ENCODE results near the gene CNN1. TPM values are rescaled to one million over a fixed set of nuclear protein-coding genes. Genes with fewer than 3 reads are reported as not detected.

CNN1 gene
- 25.1 TPM for polyA plus RNA-seq (2013, experiment 1 of 2)
- 26.5 TPM for polyA plus RNA-seq (2013, experiment 2 of 2)

GRCh38 chr19:11538232-11539036 lies at the start of gene CNN1:
Gene CNN1 (plus strand): TSS chr19:11538851. CDS start chr19:11538928, 77 bp downstream.
- Histone ChIP-seq H3K27ac (ENCODE audit: low read length, poor library complexity, severe bottlenecking) (peak within 1 kb of the TSS; percentile 48), H3K23ac (ENCODE audit: low read length in 2 of 2) (no peak within 1 kb of the TSS), H2BK5ac (ENCODE audit: low read depth, low read length, poor library complexity, severe bottlenecking) (no peak within 1 kb of the TSS), H2AFZ (ENCODE audit: low read depth, low read length) (peak within 1 kb of the TSS; percentile 78), H3K27me3 (ENCODE audit: control insufficient read depth in 1 of 2, insufficient read depth in 1 of 2, low read length in 2 of 2) (peaks cover 0 to 8% of the 10 kb centered on the region in 2 experiments), H3K4ac (ENCODE audit: low read depth in 1 of 2, low read length in 2 of 2) (peak within 1 kb of the TSS; percentile 40 to 75), H3K79me1 (replicated peaks; ENCODE audit: low read length, poor library complexity, severe bottlenecking) (peaks cover 4% of the 10 kb centered on the region), H3K14ac (ENCODE audit: low read length in 2 of 2) (no peak within 1 kb of the TSS), H3K4me2 (ENCODE audit: low read length, poor library complexity, severe bottlenecking) (peak within 1 kb of the TSS; percentile 79), H3K4me3 (ENCODE audit: insufficient read depth in 1 of 2, low read depth in 1 of 2, low read length in 2 of 2) (peak within 1 kb of the TSS; percentile 39 to 43), H3K9me3 (ENCODE audit: control insufficient read depth, low read length) (no peaks in the 10 kb centered on the region), H4K91ac (ENCODE audit: low read length) (peak within 1 kb of the TSS; percentile 91), H3K9ac (ENCODE audit: low read length) (peak within 1 kb of the TSS; percentile 47), H2AK5ac (ENCODE audit: low read length, severe bottlenecking) (peak within 1 kb of the TSS; percentile 40), H2BK120ac (ENCODE audit: low read depth, low read length) (peak within 1 kb of the TSS; percentile 71), H4K8ac (ENCODE audit: low read length) (peak within 1 kb of the TSS; percentile 96), H2BK15ac (ENCODE audit: low read depth, poor library complexity, severe bottlenecking) (peak within 1 kb of the TSS; percentile 84), H2BK12ac (ENCODE audit: low read length in 2 of 2) (peak within 1 kb of the TSS; percentile 71 to 83), H3K18ac (ENCODE audit: low read depth in 1 of 2, low read length in 2 of 2) (peak within 1 kb of the TSS; percentile 72 to 86), H3K36me3 (ENCODE audit: control insufficient read depth in 1 of 2, insufficient read depth in 2 of 2, low read depth in 1 of 2, low read length in 2 of 2) (no peaks in the 10 kb centered on the region), H3K4me1 (ENCODE audit: control insufficient read depth, insufficient read depth, low read depth, low read length) (peaks cover 37% of the 10 kb centered on the region)
- 22% methylated on average over 19 of the region's 21 CpGs for WGBS
- DNase-seq, result peak; percentile 94

GRCh38 chr19:11489378-11489777 lies 49.3 kb upstream of the CNN1 start:
- Histone ChIP-seq H3K27me3 (ENCODE audit: control insufficient read depth in 1 of 2, insufficient read depth in 1 of 2, low read length in 2 of 2) (no peaks in the 10 kb centered on the region), H3K9ac (ENCODE audit: low read length) (no peak overlapping the region), H2AK5ac (ENCODE audit: low read length, severe bottlenecking) (no peak overlapping the region), H4K8ac (ENCODE audit: low read length) (no peak overlapping the region), H4K91ac (ENCODE audit: low read length) (no peak overlapping the region), H3K9me3 (ENCODE audit: control insufficient read depth, low read length) (no peaks in the 10 kb centered on the region), H3K4me2 (ENCODE audit: low read length, poor library complexity, severe bottlenecking) (no peak overlapping the region), H3K18ac (ENCODE audit: low read depth in 1 of 2, low read length in 2 of 2) (no peak overlapping the region), H2AFZ (ENCODE audit: low read depth, low read length) (no peak overlapping the region), H2BK12ac (ENCODE audit: low read length in 2 of 2) (no peak overlapping the region), H3K79me1 (replicated peaks; ENCODE audit: low read length, poor library complexity, severe bottlenecking) (peaks cover 2% of the 10 kb centered on the region), H3K27ac (ENCODE audit: low read length, poor library complexity, severe bottlenecking) (no peak overlapping the region), H3K23ac (ENCODE audit: low read length in 2 of 2) (no peak overlapping the region), H3K36me3 (ENCODE audit: control insufficient read depth in 1 of 2, insufficient read depth in 2 of 2, low read depth in 1 of 2, low read length in 2 of 2) (peaks cover 1 to 48% of the 10 kb centered on the region in 2 experiments), H2BK5ac (ENCODE audit: low read depth, low read length, poor library complexity, severe bottlenecking) (no peak overlapping the region), H3K4ac (ENCODE audit: low read depth in 1 of 2, low read length in 2 of 2) (no peak overlapping the region), H2BK120ac (ENCODE audit: low read depth, low read length) (no peak overlapping the region), H3K14ac (ENCODE audit: low read length in 2 of 2) (no peak overlapping the region), H3K4me1 (ENCODE audit: control insufficient read depth, insufficient read depth, low read depth, low read length) (no peaks in the 10 kb centered on the region), H2BK15ac (ENCODE audit: low read depth, poor library complexity, severe bottlenecking) (no peak overlapping the region), H3K4me3 (ENCODE audit: insufficient read depth in 1 of 2, low read depth in 1 of 2, low read length in 2 of 2) (no peak overlapping the region)
- WGBS, result 90% methylated on average over 7 of the region's 7 CpGs
- DNase-seq, result no peak

- Histone ChIP-seq H3K4ac (ENCODE audit: low read depth in 1 of 2, low read length in 2 of 2) (no peak overlapping the region), H2BK15ac (ENCODE audit: low read depth, poor library complexity, severe bottlenecking) (no peak overlapping the region)
- 96% methylated on average over 21 of the region's 27 CpGs for WGBS
Observed at GRCh38 chr19:11494634-11495285, 43.9 kb upstream of the CNN1 start.

GRCh38 chr19:11495481-11495880 lies 43.2 kb upstream of the CNN1 start:
- H3K27me3 ChIP-seq (ENCODE audit: control insufficient read depth in 1 of 2, insufficient read depth in 1 of 2, low read length in 2 of 2), result no peaks in the 10 kb centered on the region
- H4K8ac ChIP-seq (ENCODE audit: low read length), result no peak overlapping the region
- no peak overlapping the region for H3K9ac ChIP-seq (ENCODE audit: low read length)
- no peak overlapping the region for H3K18ac ChIP-seq (ENCODE audit: low read depth in 1 of 2, low read length in 2 of 2)
- no peak overlapping the region for H2BK5ac ChIP-seq (ENCODE audit: low read depth, low read length, poor library complexity, severe bottlenecking)
- H4K91ac ChIP-seq (ENCODE audit: low read length), result no peak overlapping the region
- no peak overlapping the region for H3K4me2 ChIP-seq (ENCODE audit: low read length, poor library complexity, severe bottlenecking)
- no peak overlapping the region for H2AK5ac ChIP-seq (ENCODE audit: low read length, severe bottlenecking)
- H2AFZ ChIP-seq (ENCODE audit: low read depth, low read length), result no peak overlapping the region
- H2BK12ac ChIP-seq (ENCODE audit: low read length in 2 of 2), result no peak overlapping the region
- peaks cover 5% of the 10 kb centered on the region for H3K4me1 ChIP-seq (ENCODE audit: control insufficient read depth, insufficient read depth, low read depth, low read length)
- H3K14ac ChIP-seq (ENCODE audit: low read length in 2 of 2), result no peak overlapping the region
- 94% methylated on average over 10 of the region's 10 CpGs for WGBS
- no peak overlapping the region for H2BK15ac ChIP-seq (ENCODE audit: low read depth, poor library complexity, severe bottlenecking)
- H3K9me3 ChIP-seq (ENCODE audit: control insufficient read depth, low read length), result no peaks in the 10 kb centered on the region
- peaks cover 13% of the 10 kb centered on the region for H3K79me1 ChIP-seq (replicated peaks; ENCODE audit: low read length, poor library complexity, severe bottlenecking)
- peaks cover 11 to 63% of the 10 kb centered on the region in 2 experiments for H3K36me3 ChIP-seq (ENCODE audit: control insufficient read depth in 1 of 2, insufficient read depth in 2 of 2, low read depth in 1 of 2, low read length in 2 of 2)
- H3K4me3 ChIP-seq (ENCODE audit: insufficient read depth in 1 of 2, low read depth in 1 of 2, low read length in 2 of 2), result no peak overlapping the region
- H3K27ac ChIP-seq (ENCODE audit: low read length, poor library complexity, severe bottlenecking), result no peak overlapping the region
- no peak overlapping the region for H2BK120ac ChIP-seq (ENCODE audit: low read depth, low read length)
- no peak overlapping the region for H3K23ac ChIP-seq (ENCODE audit: low read length in 2 of 2)
- no peak overlapping the region for H3K4ac ChIP-seq (ENCODE audit: low read depth in 1 of 2, low read length in 2 of 2)
- no peak for DNase-seq

More at GRCh38 chr19:11494634-11495285, 43.9 kb upstream of the CNN1 start:
- H3K79me1 ChIP-seq (replicated peaks; ENCODE audit: low read length, poor library complexity, severe bottlenecking), result peaks cover 11% of the 10 kb centered on the region
- H2BK5ac ChIP-seq (ENCODE audit: low read depth, low read length, poor library complexity, severe bottlenecking), result no peak overlapping the region
- no peak overlapping the region for H3K18ac ChIP-seq (ENCODE audit: low read depth in 1 of 2, low read length in 2 of 2)
- H3K4me1 ChIP-seq (ENCODE audit: control insufficient read depth, insufficient read depth, low read depth, low read length), result peaks cover 5% of the 10 kb centered on the region
- H4K91ac ChIP-seq (ENCODE audit: low read length), result no peak overlapping the region
- no peak overlapping the region for H3K9ac ChIP-seq (ENCODE audit: low read length)
- no peak overlapping the region for H2AFZ ChIP-seq (ENCODE audit: low read depth, low read length)
- H3K9me3 ChIP-seq (ENCODE audit: control insufficient read depth, low read length), result no peaks in the 10 kb centered on the region
- no peak overlapping the region for H2BK120ac ChIP-seq (ENCODE audit: low read depth, low read length)
- H4K8ac ChIP-seq (ENCODE audit: low read length), result no peak overlapping the region
- H3K27ac ChIP-seq (ENCODE audit: low read length, poor library complexity, severe bottlenecking), result no peak overlapping the region
- no peak overlapping the region for H3K23ac ChIP-seq (ENCODE audit: low read length in 2 of 2)
- H3K27me3 ChIP-seq (ENCODE audit: control insufficient read depth in 1 of 2, insufficient read depth in 1 of 2, low read length in 2 of 2), result no peaks in the 10 kb centered on the region
- peaks cover 11 to 68% of the 10 kb centered on the region in 2 experiments for H3K36me3 ChIP-seq (ENCODE audit: control insufficient read depth in 1 of 2, insufficient read depth in 2 of 2, low read depth in 1 of 2, low read length in 2 of 2)
- H2BK12ac ChIP-seq (ENCODE audit: low read length in 2 of 2), result no peak overlapping the region
- DNase-seq, result no peak
- H3K4me2 ChIP-seq (ENCODE audit: low read length, poor library complexity, severe bottlenecking), result no peak overlapping the region
- no peak overlapping the region for H3K4me3 ChIP-seq (ENCODE audit: insufficient read depth in 1 of 2, low read depth in 1 of 2, low read length in 2 of 2)
- no peak overlapping the region for H3K14ac ChIP-seq (ENCODE audit: low read length in 2 of 2)
- H2AK5ac ChIP-seq (ENCODE audit: low read length, severe bottlenecking), result no peak overlapping the region
